ES-I3 (cell line): ENCODE data around the gene CCDC90B.

Experiments used
- H3K36me3 ChIP-seq: 2 replicates; pipeline ENCODE4 v1.6.1; 2013; ENCODE audit warnings: mild to moderate bottlenecking, low read length, control low read depth, moderate library complexity; ENCODE audit not compliant: insufficient read depth
- H3K4me1 ChIP-seq: 2 replicates; pipeline ENCODE4 v1.6.1; 2013; ENCODE audit warnings: mild to moderate bottlenecking, control low read depth, low read length; ENCODE audit not compliant: insufficient read depth
- H3K9ac ChIP-seq: 2 replicates; pipeline ENCODE4 v1.6.1; 2013; ENCODE audit warnings: low read depth, mild to moderate bottlenecking, low read length, moderate library complexity
- H3K9me3 ChIP-seq: 2 replicates; pipeline ENCODE4 v1.6.1; 2013; ENCODE audit warnings: mild to moderate bottlenecking, low read length, moderate library complexity; ENCODE audit not compliant: control insufficient read depth, insufficient read depth

Gene CCDC90B

DNA sequence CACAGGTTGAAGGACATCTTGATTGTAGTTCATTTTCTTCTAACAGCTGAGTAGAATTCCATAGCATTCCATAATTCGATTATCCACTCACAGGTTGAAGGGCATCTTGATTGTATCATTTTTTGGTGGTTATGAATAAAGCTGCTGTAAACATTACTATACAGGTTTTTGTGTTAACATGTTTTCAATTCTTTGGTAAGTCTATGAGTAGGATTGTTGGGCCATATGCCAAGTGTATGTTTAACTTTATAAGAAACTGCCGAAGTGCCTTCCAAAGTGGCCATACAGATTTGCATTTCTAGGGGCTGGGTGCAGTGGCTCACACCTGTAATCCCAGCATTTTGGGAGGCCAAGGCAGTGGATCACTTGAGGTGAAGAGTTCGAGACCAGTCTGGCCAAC, 48.1 kb downstream of the CCDC90B start:
- Histone ChIP-seq H3K36me3 (no peaks in the 10 kb centered on the region), H3K4me1 (no peaks in the 10 kb centered on the region), H3K9ac (no peak overlapping the region), H3K9me3 (no peaks in the 10 kb centered on the region)

DNA sequence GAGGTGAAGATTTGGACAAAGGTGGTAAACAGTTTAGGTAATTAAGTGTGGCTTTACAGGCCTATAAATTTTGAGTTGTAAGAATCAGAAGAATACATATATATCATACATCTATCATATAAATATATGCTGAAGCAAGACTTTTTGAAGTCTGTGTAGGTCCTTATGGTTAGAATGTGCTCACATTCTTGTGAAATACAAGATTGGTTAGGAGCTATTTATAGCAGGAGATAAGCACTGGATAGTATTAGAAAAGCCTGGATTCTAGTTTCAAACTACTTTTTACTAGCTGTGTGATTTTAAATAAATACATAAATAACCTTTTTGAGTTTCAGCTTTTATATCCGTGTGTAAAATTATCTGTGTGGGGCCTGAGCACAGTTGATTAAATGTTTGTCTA, 50.3 kb downstream of the CCDC90B start:
- no peaks in the 10 kb centered on the region for H3K4me1 ChIP-seq
- no peaks in the 10 kb centered on the region for H3K36me3 ChIP-seq
- H3K9ac ChIP-seq: no peak overlapping the region

GRCh38 chr11:83223457-83223856, 62.7 kb downstream of the CCDC90B start:
- H3K9me3 ChIP-seq: no peaks in the 10 kb centered on the region
- no peak overlapping the region for H3K9ac ChIP-seq
- H3K4me1 ChIP-seq: no peaks in the 10 kb centered on the region
- no peaks in the 10 kb centered on the region for H3K36me3 ChIP-seq

More for the DNA sequence above, 50.3 kb downstream of the CCDC90B start:
- no peaks in the 10 kb centered on the region for H3K9me3 ChIP-seq

- H3K9ac ChIP-seq: no peak overlapping the region
- H3K36me3 ChIP-seq: no peaks in the 10 kb centered on the region
- H3K4me1 ChIP-seq: no peaks in the 10 kb centered on the region
- no peaks in the 10 kb centered on the region for H3K9me3 ChIP-seq
Observed at GRCh38 chr11:83222499-83222898, 63.7 kb downstream of the CCDC90B start.

DNA sequence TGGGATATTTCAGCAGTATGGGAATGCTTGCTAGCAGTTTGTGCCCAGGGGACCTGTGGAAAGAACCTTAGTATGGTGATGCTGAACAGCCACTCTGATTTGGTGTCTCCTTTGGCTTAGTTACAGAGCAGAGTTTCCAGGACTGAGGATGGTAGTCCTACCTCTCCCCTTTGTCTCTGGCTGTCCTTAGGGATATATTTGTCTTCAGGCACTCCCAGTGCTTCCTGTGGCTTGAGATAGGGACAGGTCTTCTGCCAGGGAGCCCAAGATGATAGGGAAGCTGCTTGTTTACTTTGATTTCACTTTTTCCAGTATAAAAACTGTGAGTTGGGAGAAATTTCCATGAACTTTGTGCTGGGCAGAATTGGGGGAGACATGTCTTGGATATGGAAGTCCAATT, 64.5 kb downstream of the CCDC90B start:
- Histone ChIP-seq H3K9ac (no peak overlapping the region), H3K36me3 (no peaks in the 10 kb centered on the region), H3K9me3 (no peaks in the 10 kb centered on the region), H3K4me1 (no peaks in the 10 kb centered on the region)

DNA sequence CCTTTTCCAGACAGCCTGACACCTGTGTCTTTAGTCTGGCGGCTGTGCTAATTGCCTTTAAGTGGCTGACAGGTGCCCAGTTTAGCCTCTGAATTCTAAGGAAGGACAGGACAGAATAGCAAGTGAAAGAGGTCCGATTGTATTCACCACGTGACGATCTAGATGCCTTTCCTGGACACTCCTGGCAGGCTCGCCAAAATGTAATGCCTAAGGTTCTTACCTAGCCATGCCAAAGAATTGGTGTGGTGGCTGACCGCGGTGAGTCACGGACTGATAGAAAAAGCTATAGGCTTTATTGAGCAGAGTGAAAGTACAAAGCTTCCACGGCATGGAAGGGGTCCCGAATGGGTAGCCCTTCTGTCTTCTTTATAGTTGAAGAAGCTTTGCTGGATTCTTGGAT, 65.9 kb downstream of the CCDC90B start:
- no peak overlapping the region for H3K9ac ChIP-seq
- H3K4me1 ChIP-seq: no peaks in the 10 kb centered on the region
- no peaks in the 10 kb centered on the region for H3K36me3 ChIP-seq
- no peaks in the 10 kb centered on the region for H3K9me3 ChIP-seq

DNA sequence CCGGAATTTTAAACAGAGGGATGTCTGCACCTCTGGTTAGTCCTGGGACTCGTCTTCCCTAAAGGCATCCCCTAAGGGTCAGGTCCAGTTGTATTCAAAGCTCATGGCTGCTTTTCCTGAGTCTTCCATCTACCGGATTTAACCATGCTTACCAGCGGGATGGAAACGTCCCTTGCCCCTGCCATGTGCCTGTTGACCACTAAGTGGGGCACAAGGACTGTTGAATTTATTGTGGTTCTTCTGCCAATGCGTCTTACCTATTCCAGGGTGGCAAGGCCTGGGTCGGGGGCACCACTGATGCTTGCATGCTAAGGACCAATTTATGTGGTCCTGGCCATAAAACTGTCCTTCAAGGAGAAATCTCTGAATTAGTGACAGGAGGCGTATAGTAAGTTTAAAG, 67.1 kb downstream of the CCDC90B start:
- no peaks in the 10 kb centered on the region for H3K36me3 ChIP-seq
- no peaks in the 10 kb centered on the region for H3K9me3 ChIP-seq
- H3K4me1 ChIP-seq: no peaks in the 10 kb centered on the region
- no peak overlapping the region for H3K9ac ChIP-seq
